ENCODE data around the gene DPYSL5.

The DPYSL5 gene

GRCh38 chr2:26892133-26892532 lies 44.2 kb downstream of the DPYSL5 start:
- FAIRE-seq (no peak), DNase-seq (ENCODE audit: insufficient read length, low spot score) (no peak)
- TF ChIP-seq POLR2A (IDR thresholded peaks at IDR 0.05; ENCODE audit: low read depth, low read length) = no peak

DNA sequence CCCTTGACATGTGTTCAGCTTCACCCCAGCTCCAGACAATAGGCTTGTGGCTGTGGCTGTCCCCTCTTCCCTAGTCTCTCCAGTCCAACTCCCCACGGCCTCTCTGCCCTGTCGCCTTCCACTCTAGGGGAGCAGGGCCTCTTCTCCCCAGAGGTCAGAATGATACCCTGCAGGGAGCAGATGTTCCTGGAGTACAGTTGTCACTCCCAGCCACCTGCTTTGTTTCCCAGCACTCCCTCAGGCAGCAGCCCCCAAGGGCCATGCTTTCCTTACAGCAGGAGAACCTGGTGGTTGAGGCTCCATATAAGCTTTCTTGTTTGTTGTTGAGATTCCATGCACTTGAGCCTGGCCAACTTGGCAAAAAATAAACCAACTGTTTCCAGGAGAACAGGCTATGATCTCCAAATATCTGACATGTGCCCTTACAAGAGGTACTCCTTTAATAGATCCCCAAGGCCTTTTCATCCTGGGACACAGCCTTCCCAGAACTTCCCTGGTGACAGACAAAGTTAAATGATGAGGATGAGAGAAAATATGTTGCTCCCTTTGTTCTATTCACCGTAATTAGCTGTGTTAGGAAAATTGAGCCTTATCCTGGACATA lies 45.1 kb downstream of the DPYSL5 start:
- TF ChIP-seq POLR2A (IDR thresholded peaks at IDR 0.05; ENCODE audit: low read depth, low read length) = no peak
- FAIRE-seq (no peak), DNase-seq (ENCODE audit: insufficient read length, low spot score) (no peak)

GRCh38 chr2:26894136-26894535 lies 46.2 kb downstream of the DPYSL5 start:
- DNase-seq (ENCODE audit: insufficient read length, low spot score) (no peak), FAIRE-seq (no peak)
- no peak for TF ChIP-seq POLR2A (IDR thresholded peaks at IDR 0.05; ENCODE audit: low read depth, low read length)

DNA sequence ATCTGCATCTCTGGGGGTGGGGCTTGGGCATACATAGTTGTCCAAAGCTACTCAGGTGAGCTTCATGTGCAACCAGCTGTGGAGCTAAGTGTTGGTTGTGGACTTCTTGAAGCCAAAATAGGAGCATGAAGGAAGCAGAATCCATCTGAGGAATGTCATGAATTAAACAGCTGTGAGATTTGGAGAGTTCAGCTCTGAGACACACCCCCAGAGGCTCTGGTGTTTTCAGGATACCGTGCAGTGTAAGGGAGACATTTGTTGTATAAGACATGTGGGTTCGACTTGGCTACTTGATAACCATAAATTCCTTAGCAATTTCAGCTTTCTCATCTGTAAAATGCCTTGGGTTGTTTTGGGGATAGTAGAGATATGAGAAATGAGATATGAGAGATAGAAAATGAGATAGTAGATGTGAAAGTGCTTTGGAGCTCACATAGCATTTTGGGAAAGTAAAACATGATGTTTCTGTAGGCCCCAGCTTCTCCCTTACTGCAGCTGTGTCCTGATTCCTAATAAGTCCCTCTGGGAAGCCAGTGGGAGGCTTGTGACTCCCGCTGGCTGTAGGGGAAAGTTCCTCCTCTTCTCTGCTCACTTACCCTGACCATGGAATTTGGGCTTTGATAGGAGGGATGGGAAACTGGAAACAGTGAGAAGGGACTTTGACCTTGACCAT lies 50.0 kb downstream of the DPYSL5 start:
- no peak for TF ChIP-seq POLR2A (IDR thresholded peaks at IDR 0.05; ENCODE audit: low read depth, low read length)
- FAIRE-seq (no peak), DNase-seq (ENCODE audit: insufficient read length, low spot score) (no peak)

GRCh38 chr2:26898480-26899078 lies 50.6 kb downstream of the DPYSL5 start:
- TF ChIP-seq POLR2A (IDR thresholded peaks at IDR 0.05; ENCODE audit: low read depth, low read length) = no peak
- DNase-seq (ENCODE audit: insufficient read length, low spot score) = no peak
- no peak for FAIRE-seq

DNA sequence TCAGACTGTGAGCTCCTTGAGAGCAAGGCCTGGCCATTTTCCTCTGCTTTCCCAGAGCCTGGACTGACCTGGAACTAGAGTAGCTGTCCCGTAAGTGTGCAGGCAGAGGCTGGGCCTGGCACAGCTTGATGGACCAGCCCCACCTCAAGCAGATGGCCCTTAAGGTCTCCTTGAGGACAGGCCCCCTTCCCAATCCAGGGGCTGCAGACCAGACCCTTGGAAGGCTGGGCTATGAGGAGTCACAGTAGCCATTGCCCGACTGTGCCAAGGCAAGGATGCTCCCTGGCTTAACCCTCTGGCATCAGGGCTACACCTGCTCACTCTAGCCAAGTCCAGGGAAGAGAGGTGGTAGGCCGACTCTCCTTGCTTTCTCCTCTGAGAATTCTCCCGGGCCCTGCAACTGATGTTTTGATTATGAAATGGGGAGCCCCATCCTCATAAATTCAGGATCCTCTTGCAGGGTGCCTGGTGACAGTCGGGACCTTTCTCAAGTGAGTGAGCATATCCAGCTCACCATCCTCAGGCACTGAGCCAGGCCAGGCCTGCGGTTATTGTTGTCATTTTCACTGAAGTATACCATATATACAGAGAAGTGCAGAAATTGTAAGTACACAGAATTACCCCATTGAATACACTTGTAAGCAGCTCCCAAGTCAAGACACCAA lies 51.7 kb downstream of the DPYSL5 start:
- DNase-seq (ENCODE audit: insufficient read length, low spot score) (no peak), FAIRE-seq (no peak)
- TF ChIP-seq POLR2A (IDR thresholded peaks at IDR 0.05; ENCODE audit: low read depth, low read length) = no peak

DNA sequence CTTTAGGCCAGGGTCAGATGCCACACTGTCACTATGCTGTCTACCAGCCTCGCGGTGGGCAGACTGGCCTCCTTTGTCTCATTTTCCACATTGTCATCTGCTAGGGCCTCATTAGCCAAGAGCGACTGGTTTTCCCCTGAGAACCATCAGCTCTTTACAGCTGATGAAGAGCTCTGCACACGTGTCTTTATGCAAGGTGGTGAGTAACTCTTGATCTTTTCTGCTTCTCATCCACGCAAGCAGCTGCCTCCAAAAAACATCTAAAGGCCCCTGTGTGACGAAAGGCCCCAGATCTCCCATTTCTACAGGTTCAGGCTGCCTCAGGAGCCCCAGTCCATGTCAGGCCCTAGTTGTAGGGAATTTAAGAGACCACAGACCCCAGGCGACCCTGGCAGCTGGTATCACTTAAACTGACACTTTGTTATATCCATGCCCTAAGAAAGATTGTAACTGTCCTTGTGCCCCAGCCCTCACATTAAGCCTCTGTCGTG lies 52.9 kb downstream of the DPYSL5 start:
- no peak for FAIRE-seq
- DNase-seq (ENCODE audit: insufficient read length, low spot score) = no peak
- TF ChIP-seq POLR2A (IDR thresholded peaks at IDR 0.05; ENCODE audit: low read depth, low read length) = no peak

DNA sequence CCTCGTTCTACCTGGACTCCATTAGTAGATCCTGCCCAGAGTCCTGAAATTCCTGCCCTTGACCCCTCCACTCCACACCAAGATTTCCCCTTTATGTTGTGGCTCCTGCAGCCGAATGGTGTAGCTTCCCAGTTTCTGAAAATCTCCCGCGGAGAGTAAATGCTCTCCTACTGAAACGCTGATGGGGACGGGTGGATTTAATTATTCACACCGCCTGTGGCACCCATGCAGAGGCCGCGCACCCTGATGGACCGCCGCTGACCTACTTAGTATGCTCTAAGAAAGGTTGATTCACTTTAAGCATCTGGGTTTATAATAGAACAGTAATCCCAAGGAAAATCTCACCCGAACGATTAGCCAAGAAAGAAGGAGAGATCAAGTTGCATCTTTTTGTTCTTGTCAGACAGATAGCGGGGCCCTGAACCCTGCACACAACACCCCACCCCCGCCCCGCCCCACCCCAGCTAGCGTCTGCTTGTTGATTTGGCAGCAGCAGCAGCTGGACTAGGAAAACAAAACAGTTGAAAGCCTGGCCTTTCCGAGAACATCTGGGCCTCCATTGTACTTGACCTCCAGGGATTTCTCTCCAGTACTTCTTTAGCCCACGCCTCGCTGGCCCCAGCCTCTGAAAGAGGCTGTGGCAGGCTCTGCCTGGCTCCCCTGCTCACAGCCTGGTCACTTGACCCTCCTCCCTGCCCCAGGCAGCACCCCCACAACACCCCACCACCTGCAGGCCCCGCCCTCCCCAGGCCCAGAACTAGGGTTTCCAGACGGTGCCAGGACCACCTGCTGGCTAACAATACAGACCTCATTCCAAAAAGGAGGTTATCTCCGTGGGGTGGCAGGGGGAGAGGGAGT lies 53.6 kb downstream of the DPYSL5 start:
- TF ChIP-seq POLR2A (IDR thresholded peaks at IDR 0.05; ENCODE audit: low read depth, low read length) = no peak
- DNase-seq (ENCODE audit: insufficient read length, low spot score) = no peak
- no peak for FAIRE-seq

GRCh38 chr2:26903676-26904075 lies 55.7 kb downstream of the DPYSL5 start:
- FAIRE-seq = no peak
- no peak for TF ChIP-seq POLR2A (IDR thresholded peaks at IDR 0.05; ENCODE audit: low read depth, low read length)

GRCh38 chr2:26904839-26905238 lies 56.9 kb downstream of the DPYSL5 start:
- FAIRE-seq (no peak), DNase-seq (ENCODE audit: insufficient read length, low spot score) (no peak)
- TF ChIP-seq POLR2A (IDR thresholded peaks at IDR 0.05; ENCODE audit: low read depth, low read length) = no peak

More at GRCh38 chr2:26903676-26904075, 55.7 kb downstream of the DPYSL5 start:
- DNase-seq (ENCODE audit: insufficient read length, low spot score) = no peak

- no peak for DNase-seq (ENCODE audit: insufficient read length, low spot score)
- no peak for FAIRE-seq
- no peak for TF ChIP-seq POLR2A (IDR thresholded peaks at IDR 0.05; ENCODE audit: low read depth, low read length)
These were observed 57.6 kb downstream of the DPYSL5 start for GRCh38 chr2:26905341-26906198.

- FAIRE-seq (no peak), DNase-seq (ENCODE audit: insufficient read length, low spot score) (no peak)
- TF ChIP-seq POLR2A (IDR thresholded peaks at IDR 0.05; ENCODE audit: low read depth, low read length) = no peak
These were observed 59.5 kb downstream of the DPYSL5 start for GRCh38 chr2:26907416-26907815.

DNA sequence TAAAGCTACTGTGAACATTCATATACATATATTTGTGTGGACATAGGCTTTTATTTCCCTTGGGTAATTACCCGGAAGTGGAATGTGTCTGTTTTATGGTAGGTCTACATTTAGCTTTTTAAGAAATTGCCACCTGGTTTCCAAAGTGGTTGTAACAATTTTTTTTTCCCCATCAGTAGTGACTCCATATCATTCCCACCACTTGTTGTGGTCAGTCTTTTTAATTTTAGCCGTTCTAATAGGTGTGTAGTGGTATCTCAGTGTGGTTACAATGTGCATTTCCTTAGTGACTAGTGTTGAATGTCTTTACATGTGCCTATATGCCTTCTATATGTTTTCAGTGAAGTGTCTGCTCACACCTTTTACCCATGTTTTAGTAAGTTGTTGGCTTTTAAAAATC lies 62.2 kb downstream of the DPYSL5 start:
- FAIRE-seq (no peak), DNase-seq (ENCODE audit: insufficient read length, low spot score) (no peak)
- TF ChIP-seq POLR2A (IDR thresholded peaks at IDR 0.05; ENCODE audit: low read depth, low read length) = no peak
